A549 (cell line): Measurements from ENCODE around the gene IL18RAP. TPM values are rescaled to one million over a fixed set of nuclear protein-coding genes. Genes with fewer than 3 reads are reported as not detected.

ENCODE experiments used
- ATAC-seq, 2 experiments: fragments of 200-7000 bp in 1 of 2; fragments of >200 bp in 1 of 2; cut with Nextera tagmentation in 1 of 2; cut with Tn5 transposase in 1 of 2; 3 replicates each; pipeline versions ENCODE4 v1.8.0 to v1.9.1; 2018 to 2020; ENCODE audit warnings: mild to moderate bottlenecking in 1 of 2, moderate library complexity in 1 of 2
- CTCF ChIA-PET: fragments of 300-600 bp; sonication (Branson Sonifier 250); formaldehyde crosslinking; extraction: SDS; loops from one replicate; lab custom pipeline; 2021; ENCODE audit warnings: antibody characterized with exemption, inconsistent platforms; lab: Yijun Ruan, JAX
- POLR2A ChIA-PET: fragments of 350-600 bp; formaldehyde crosslinking; extraction: SDS; loops from one replicate; lab custom pipeline; 2021; ENCODE audit warnings: antibody characterized with exemption, inconsistent platforms; lab: Yijun Ruan, JAX
- DNase-seq, 2 experiments: peaks; one replicate each; pipeline versions ENCODE4 v3.0.0 to v3.0.0-alpha.2; 2011 to 2016; ENCODE audit warnings: low read depth in 1 of 2, low spot score in 1 of 2
- FAIRE-seq: peaks from 2 replicates; lab custom pipeline; 2011; peaks lifted over from hg19 to GRCh38; lab: Jason Lieb, UNC
- H3K27ac ChIP-seq, 2 experiments: fragments of >200 bp; sonication (Bioruptor Twin); formaldehyde crosslinking; 3 replicates each; pipeline ENCODE4 v1.5.1; 2016 to 2017
- H3K4me1 ChIP-seq: fragments of >200 bp; sonication (Bioruptor Twin); formaldehyde crosslinking; 3 replicates; pipeline ENCODE4 v1.6.1; 2016
- H3K4me2 ChIP-seq: fragments of >200 bp; sonication (Bioruptor Twin); formaldehyde crosslinking; 3 replicates; pipeline ENCODE4 v1.6.1; 2016
- H3K4me3 ChIP-seq: fragments of >200 bp; sonication (Bioruptor Twin); formaldehyde crosslinking; 3 replicates; pipeline ENCODE4 v1.5.1; 2016
- H3K9me3 ChIP-seq: fragments of >200 bp; sonication (Bioruptor Twin); formaldehyde crosslinking; 3 replicates; pipeline ENCODE4 v1.6.1; 2016
- CBX2 ChIP-seq: fragments of 200-600 bp; sonication (generic); IDR thresholded peaks from 2 replicates; pipeline ENCODE4 v1.6.1; 2016; ENCODE audit warnings: low read depth, mild to moderate bottlenecking, borderline replicate concordance
- E2F6 ChIP-seq: IDR thresholded peaks from 2 replicates; pipeline ENCODE4 v1.6.1; 2012; ENCODE audit warnings: low read depth, borderline replicate concordance
- EHMT2 ChIP-seq: fragments of 200-600 bp; sonication (generic); IDR thresholded peaks from 2 replicates; pipeline ENCODE4 v1.6.1; 2016; ENCODE audit warnings: antibody characterized with exemption, low read depth, mild to moderate bottlenecking, moderate library complexity
- FOSB ChIP-seq: fragments of 250-450 bp; sonication (Bioruptor Pico); IDR thresholded peaks from 2 replicates; pipeline ENCODE4 v1.5.0; 2020; ENCODE audit warnings: mild to moderate bottlenecking, moderate library complexity
- HOXB13 ChIP-seq: fragments of 250-450 bp; sonication (Bioruptor Pico); IDR thresholded peaks from 2 replicates; pipeline ENCODE4 v1.5.0; 2020; ENCODE audit warnings: low read depth, mild to moderate bottlenecking, moderate library complexity
- JUN ChIP-seq, 2 experiments: fragments of >200 bp; sonication (Bioruptor Twin); formaldehyde crosslinking; IDR thresholded peaks; 2 replicates in 1 of 2; 3 replicates in 1 of 2; pipeline ENCODE4 v1.6.1; 2016 to 2017
- MAFK ChIP-seq: fragments of 450-650 bp; IDR thresholded peaks from 2 replicates; pipeline ENCODE4 v1.6.1; 2014; ENCODE audit not compliant: partially characterized antibody
- MAX ChIP-seq: IDR thresholded peaks from 2 replicates; pipeline ENCODE4 v1.6.1; 2012
- MYC ChIP-seq: IDR thresholded peaks from 2 replicates; pipeline ENCODE4 v1.6.1; 2012; ENCODE audit warnings: mild to moderate bottlenecking, inconsistent platforms, low read length, improper control_type of control experiment, borderline replicate concordance
- NPAS2 ChIP-seq: fragments of 250-450 bp; sonication (Bioruptor Pico); IDR thresholded peaks from 2 replicates; pipeline ENCODE4 v1.8.0; 2022; ENCODE audit warnings: mild to moderate bottlenecking, moderate library complexity, borderline replicate concordance
- RFX5 ChIP-seq: fragments of 450-650 bp; IDR thresholded peaks from 2 replicates; pipeline ENCODE4 v1.7.1; 2014; ENCODE audit warnings: antibody characterized with exemption, mild to moderate bottlenecking, moderate library complexity
- SMC3 ChIP-seq: fragments of >200 bp; sonication (Bioruptor Twin); formaldehyde crosslinking; IDR thresholded peaks from 3 replicates; pipeline ENCODE4 v1.6.1; 2018; ENCODE audit warnings: inconsistent platforms
- TFCP2L1 ChIP-seq: fragments of 250-450 bp; sonication (Bioruptor Pico); IDR thresholded peaks from 2 replicates; pipeline ENCODE4 v1.5.0; 2021; ENCODE audit warnings: mild to moderate bottlenecking
- ZC3H11A ChIP-seq: fragments of 450-650 bp; IDR thresholded peaks from 2 replicates; pipeline ENCODE4 v1.6.1; 2014; ENCODE audit warnings: antibody characterized with exemption, mild to moderate bottlenecking
- ZFP36 ChIP-seq: fragments of 450-650 bp; IDR thresholded peaks from 2 replicates; pipeline ENCODE4 v1.6.1; 2014; ENCODE audit warnings: borderline replicate concordance; ENCODE audit not compliant: partially characterized antibody
- whole genome bisulfite sequencing: methylation state at CpG from one replicate; pipeline ENCODE4 v1.1.6; 2017; ENCODE audit errors: missing lambda C conversion rate; 5-methylcytosine and 5-hydroxymethylcytosine counted together
- polyA plus RNA-seq, 4 experiments: library from polyadenylated mRNA; depleted of rRNA in 3 of 4; stranded (reverse); fragments of >200 nt; fragmentation: RNase III in 1 of 4; extraction: RNeasy Plus Mini Kit Qiagen cat#74134 plus additional on column Dnase treatment in 1 of 4; gene quantifications; 2 replicates in 3 of 4; 3 replicates in 1 of 4; pipeline ENCODE4 v1.2.3, GENCODE V29; 2011 to 2017
- small RNA-seq, 6 experiments: library from RNA; depleted of rRNA; stranded (forward); fragments of <200 nt; gene quantifications; one replicate each; pipeline ENCODE3, GENCODE V24; 2012

IL18RAP gene
- polyA plus RNA-seq, 2 of the 4 experiments (the other 2 are of a cell fraction) = 0.04 TPM; not detected in 1

GRCh38 chr2:102494570-102494969, 71.6 kb downstream of the IL18RAP start:
- WGBS = 13% methylated on average over 1 of the region's 1 CpG
- no peaks in the 10 kb centered on the region for H3K4me1 ChIP-seq
- no peak overlapping the region for H3K4me2 ChIP-seq
- H3K9me3 ChIP-seq = peaks cover 14% of the 10 kb centered on the region
- ChIA-PET POLR2A (no interaction called here), CTCF (no interaction called here)
- FAIRE-seq (no peak), ATAC-seq (no peak), DNase-seq (no peak)
- no peak overlapping the region for H3K4me3 ChIP-seq
- no peak overlapping the region for H3K27ac ChIP-seq
- TF ChIP-seq MAFK (peak; percentile 77), ZC3H11A (no peak), TFCP2L1 (CRISPR knock-in tag) (no peak)
- TF ChIP-seq, all 56 proteins: peak for 1

- TF ChIP-seq MYC = no peak
- no peak for TF ChIP-seq FOSB (CRISPR knock-in tag)
- no peak for TF ChIP-seq RFX5
- TF ChIP-seq ZFP36 = no peak
- TF ChIP-seq JUN (IDR thresholded peaks at IDR 0.05) = no peak
- no peak for TF ChIP-seq CBX2
- TF ChIP-seq E2F6 = no peak
- TF ChIP-seq EHMT2 = no peak
- no peak for TF ChIP-seq SMC3
- TF ChIP-seq NPAS2 (CRISPR knock-in tag) = no peak
- TF ChIP-seq HOXB13 (CRISPR knock-in tag) = no peak
- POLR2A ChIA-PET = no interaction called here
- FAIRE-seq (no peak), DNase-seq (no peak), ATAC-seq (no peak)
- Histone ChIP-seq H3K4me1 (no peaks in the 10 kb centered on the region), H3K4me2 (no peak overlapping the region), H3K4me3 (no peak overlapping the region), H3K27ac (no peak overlapping the region), H3K9me3 (peaks cover 14% of the 10 kb centered on the region)
- WGBS = 33% methylated on average over 2 of the region's 2 CpGs
- CTCF ChIA-PET = interaction anchor here (0.7 kb wide), 1 partner anchor 206 kb away, joined by 3 read pairs; no protein-coding TSS in a partner anchor
These were observed 75.5 kb downstream of the IL18RAP start for GRCh38 chr2:102498414-102498813.

- POLR2A ChIA-PET = no interaction called here
- Histone ChIP-seq H3K4me2 (no peak overlapping the region), H3K9me3 (peaks cover 10% of the 10 kb centered on the region), H3K4me3 (no peak overlapping the region), H3K27ac (no peak overlapping the region), H3K4me1 (no peaks in the 10 kb centered on the region)
- CTCF ChIA-PET = interaction anchor here (0.8 to 0.9 kb wide), 2 partner anchors 14 to 26 kb away, joined by 3 read pairs; partner anchors contain the start of gene SLC9A4
- ATAC-seq (no peak), FAIRE-seq (no peak), DNase-seq (no peak)
- WGBS = 48% methylated on average over 1 of the region's 1 CpG
- TF ChIP-seq MYC (no peak), MAX (no peak)
These were observed 76.6 kb downstream of the IL18RAP start for GRCh38 chr2:102499558-102499957.

Small RNA genes within 50 kb of the gene (small RNA-seq; reads per million reads assigned to genes)
- 0 reads per million in 6 experiments for gene MIR4772

Other genes starting within 250 kb of the IL18RAP start
- not detected in 2 replicates for gene IL1RL2, start 236.1 kb upstream of the IL18RAP start, polyA plus RNA-seq (2011; rRNA removed)
- 0.05 TPM in 1 of 3 replicates, not detected in the others for gene IL1RL2, start 236.1 kb upstream of the IL18RAP start, polyA plus RNA-seq (2017; fragmentation: RNase III; extraction: RNeasy Plus Mini Kit Qiagen cat#74134 plus additional on column Dnase treatment)
- gene IL1RL1, start 111.6 kb upstream of the IL18RAP start, polyA plus RNA-seq (2011; rRNA removed) = 0.77 and 0.84 TPM in 2 replicates
- 0.03 to 0.04 TPM (median 0.03 TPM) in 3 replicates for gene IL1RL1, start 111.6 kb upstream of the IL18RAP start, polyA plus RNA-seq (2017; fragmentation: RNase III; extraction: RNeasy Plus Mini Kit Qiagen cat#74134 plus additional on column Dnase treatment)
- gene IL18R1, start 67.4 kb upstream of the IL18RAP start, polyA plus RNA-seq (2011; rRNA removed) = 2.6 and 3.5 TPM in 2 replicates
- gene IL18R1, start 67.4 kb upstream of the IL18RAP start, polyA plus RNA-seq (2017; fragmentation: RNase III; extraction: RNeasy Plus Mini Kit Qiagen cat#74134 plus additional on column Dnase treatment) = 0.73 to 0.99 TPM (median 0.87 TPM) in 3 replicates
- gene SLC9A4, start 50.1 kb downstream of the IL18RAP start, polyA plus RNA-seq (2011; rRNA removed) = not detected in 2 replicates
- gene SLC9A4, start 50.1 kb downstream of the IL18RAP start, polyA plus RNA-seq (2017; fragmentation: RNase III; extraction: RNeasy Plus Mini Kit Qiagen cat#74134 plus additional on column Dnase treatment) = not detected in 3 replicates
- 4.1 and 4.3 TPM in 2 replicates for gene SLC9A2, start 196.4 kb downstream of the IL18RAP start, polyA plus RNA-seq (2011; rRNA removed)
- 2.5 to 3.0 TPM (median 3.0 TPM) in 3 replicates for gene SLC9A2, start 196.4 kb downstream of the IL18RAP start, polyA plus RNA-seq (2017; fragmentation: RNase III; extraction: RNeasy Plus Mini Kit Qiagen cat#74134 plus additional on column Dnase treatment)